ENCODE data around the gene SPEM2. TPM values are rescaled to one million over a fixed set of nuclear protein-coding genes. Genes with fewer than 3 reads are reported as not detected.
A peak's percentile ranks its signal among the peaks of the same experiment; 100 is the strongest.

The SPEM2 gene
- total RNA-seq, 1 experiment from 2014 or later = not detected

DNA sequence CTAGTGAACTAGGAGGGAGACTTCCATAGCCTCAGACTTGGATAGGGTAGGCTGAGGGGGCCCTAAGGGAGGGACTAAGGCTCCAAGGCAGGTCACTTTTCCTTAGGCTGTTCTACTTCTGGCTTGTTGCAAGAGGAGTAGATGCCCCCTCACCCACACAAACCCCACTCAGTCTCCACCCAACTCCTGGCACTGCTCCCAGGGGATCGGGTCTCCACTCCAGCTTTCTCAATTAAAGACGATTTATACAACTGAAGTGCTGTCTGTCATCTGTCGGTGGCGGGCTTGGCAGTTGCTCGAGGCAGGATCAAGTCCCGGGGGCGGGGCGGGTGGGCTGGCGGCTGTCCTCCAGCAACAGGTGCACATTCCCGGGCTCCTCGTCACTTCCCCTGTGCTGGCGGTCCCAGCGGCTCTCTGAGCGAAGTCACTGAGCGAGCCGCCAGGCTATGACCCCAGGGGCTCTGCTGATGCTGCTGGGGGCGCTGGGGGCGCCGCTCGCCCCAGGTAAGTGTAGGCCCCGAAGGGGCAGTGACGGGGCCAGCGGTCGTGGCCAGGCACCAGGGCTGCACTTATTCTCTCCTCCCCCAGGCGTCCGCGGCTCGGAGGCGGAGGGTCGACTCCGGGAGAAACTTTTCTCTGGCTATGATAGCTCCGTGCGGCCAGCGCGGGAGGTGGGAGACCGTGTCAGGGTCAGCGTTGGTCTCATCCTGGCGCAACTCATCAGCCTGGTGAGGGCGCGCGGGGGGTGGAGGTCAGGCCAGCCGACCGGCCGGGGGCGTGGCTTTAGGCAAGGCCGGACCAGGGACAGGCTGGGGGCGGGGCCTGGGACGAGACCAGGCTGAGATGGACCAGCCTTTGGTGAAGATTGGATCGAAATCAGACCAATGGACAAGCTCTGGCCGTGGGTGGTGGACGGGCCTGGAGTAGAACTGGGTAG, 19.5 kb downstream of the SPEM2 start, which contains the start of gene CHRNB1:
CHRNB1 (plus strand) TSS at position 380 of the 937 bp plus-strand sequence; CDS start at position 447, 67 bp downstream.
- peak within 1 kb of the TSS; percentile 54 to 64 for H3K4me3 ChIP-seq (replicated peaks in 1 of 2; ENCODE audit: low read depth in 1 of 2, low read length in 2 of 2)
- H3K4me2 ChIP-seq (ENCODE audit: low read length) = peak within 1 kb of the TSS; percentile 98
- no peaks in the 10 kb centered on the region for H3K79me2 ChIP-seq (ENCODE audit: insufficient read depth, low read length)
- DNase-seq (ENCODE audit: low read depth, low spot score) = peak; percentile 52
- CTCF ChIA-PET = interaction anchor here (0.7 to 3.0 kb wide), 2 partner anchors 9 to 107 kb away, joined by 3 to 28 read pairs; partner anchors contain the start of gene TMEM102
- intact Hi-C loops (cut with micrococcal nuclease) = loop anchor here (2.0 kb wide), 2 partner anchors 40 to 116 kb away; partner anchors contain the start of genes POLR2A and SENP3
- TF ChIP-seq POLR2A (IDR thresholded peaks at IDR 0.05; ENCODE audit: borderline replicate concordance, extremely low read depth, insufficient read depth, insufficient read length) (no peak), POLR2AphosphoS5 (IDR thresholded peaks at IDR 0.05; ENCODE audit: low read depth, low read length) (peak; percentile 28), SP1 (IDR thresholded peaks at IDR 0.05; ENCODE audit: low read depth) (no peak)
- TSS peak; percentile 26 for BruUV-seq (replicated peaks)
- peak within 1 kb of the TSS; percentile 70 for H3K27ac ChIP-seq (ENCODE audit: low read depth, low read length)
- H3K27me3 ChIP-seq (ENCODE audit: insufficient read depth, low read length) = no peaks in the 10 kb centered on the region
- no peaks in the 10 kb centered on the region for H3K36me3 ChIP-seq (ENCODE audit: control insufficient read depth in 1 of 2, insufficient read depth in 2 of 2, low read length in 2 of 2)
- peak within 1 kb of the TSS; percentile 68 for H2AFZ ChIP-seq (ENCODE audit: low read depth, low read length, poor library complexity, severe bottlenecking)
- no peaks in the 10 kb centered on the region for H3K9me2 ChIP-seq (ENCODE audit: insufficient read depth)
- ATAC-seq = peak; percentile 91
- RAD21 ChIA-PET (ENCODE audit: low non-redundant PET in 1 of 2, low total read pairs in 2 of 2, uncharacterized antibody in 2 of 2, unreplicated experiment in 2 of 2) = interaction anchor here in 1 of 2 experiments (0.7 kb wide), 1 partner anchor 68 kb away, joined by 3 read pairs; no protein-coding TSS in a partner anchor
- peaks cover 17 to 26% of the 10 kb centered on the region in 2 experiments for H3K4me1 ChIP-seq (ENCODE audit: control insufficient read depth in 1 of 2, insufficient read depth in 2 of 2, low read length in 2 of 2)
- H3K9ac ChIP-seq (ENCODE audit: low read length) = peak within 1 kb of the TSS; percentile 64
- POLR2A ChIA-PET = interaction anchor here (1.0 to 2.6 kb wide), 5 partner anchors 9 to 42 kb away, joined by 3 to 19 read pairs (median 4); partner anchors contain the start of genes SLC35G6, TMEM102 and TMEM256
- H4K20me1 ChIP-seq (ENCODE audit: insufficient read depth) = no peaks in the 10 kb centered on the region
- no peaks in the 10 kb centered on the region for H3K9me3 ChIP-seq (ENCODE audit: control insufficient read depth in 1 of 2, insufficient read depth in 1 of 2, low read depth in 1 of 2, low read length in 2 of 2)

- Histone ChIP-seq H3K4me1 (ENCODE audit: control insufficient read depth in 1 of 2, insufficient read depth in 2 of 2, low read length in 2 of 2) (peaks cover 21 to 32% of the 10 kb centered on the region in 2 experiments), H4K20me1 (ENCODE audit: insufficient read depth) (no peaks in the 10 kb centered on the region), H3K27ac (ENCODE audit: low read depth, low read length) (peak overlapping the region; percentile 70), H3K9me2 (ENCODE audit: insufficient read depth) (no peaks in the 10 kb centered on the region), H3K4me3 (replicated peaks in 1 of 2; ENCODE audit: low read depth in 1 of 2, low read length in 2 of 2) (peak overlapping the region; percentile 54 to 64), H2AFZ (ENCODE audit: low read depth, low read length, poor library complexity, severe bottlenecking) (peak overlapping the region; percentile 68), H3K9me3 (ENCODE audit: control insufficient read depth in 1 of 2, insufficient read depth in 1 of 2, low read depth in 1 of 2, low read length in 2 of 2) (no peaks in the 10 kb centered on the region), H3K27me3 (ENCODE audit: insufficient read depth, low read length) (no peaks in the 10 kb centered on the region), H3K9ac (ENCODE audit: low read length) (peak overlapping the region; percentile 64), H3K79me2 (ENCODE audit: insufficient read depth, low read length) (no peaks in the 10 kb centered on the region), H3K36me3 (ENCODE audit: control insufficient read depth in 1 of 2, insufficient read depth in 2 of 2, low read length in 2 of 2) (no peaks in the 10 kb centered on the region), H3K4me2 (ENCODE audit: low read length) (peak overlapping the region; percentile 98)
- BruUV-seq (replicated peaks) = no TSS peak
- peak; percentile 38 for DNase-seq (ENCODE audit: low read depth, low spot score)
- CTCF ChIA-PET = interaction anchor here (0.7 to 3.0 kb wide), 2 partner anchors 10 to 106 kb away, joined by 3 to 28 read pairs; partner anchors contain the start of gene TMEM102
- ATAC-seq = peak; percentile 84
- POLR2A ChIA-PET = interaction anchor here (0.6 to 2.6 kb wide), 6 partner anchors 9 to 43 kb away, joined by 3 to 19 read pairs (median 3); partner anchors contain the start of genes SLC35G6, TMEM102 and TMEM256
- intact Hi-C loops (cut with micrococcal nuclease) = loop anchor here (2.0 kb wide), 2 partner anchors 39 to 115 kb away; partner anchors contain the start of genes POLR2A and SENP3
- RAD21 ChIA-PET (ENCODE audit: low non-redundant PET in 1 of 2, low total read pairs in 2 of 2, uncharacterized antibody in 2 of 2, unreplicated experiment in 2 of 2) = interaction anchor here in 1 of 2 experiments (0.7 kb wide), 2 partner anchors 40 to 67 kb away, joined by 3 read pairs; no protein-coding TSS in a partner anchor
- no peak for TF ChIP-seq YY1 (IDR thresholded peaks at IDR 0.05; ENCODE audit: extremely low read depth, insufficient replicate concordance, low read depth, low read length)
- TF ChIP-seq ZNF274 (IDR thresholded peaks at IDR 0.05; ENCODE audit: low read depth, low read length) = no peak
- TF ChIP-seq ELF1 (IDR thresholded peaks at IDR 0.05; ENCODE audit: borderline replicate concordance, low read depth) = no peak
- TF ChIP-seq CTCF (IDR thresholded peaks at IDR 0.05 in 2 of 3, conservative IDR thresholded peaks at IDR 0.05 in 1 of 3; ENCODE audit: borderline replicate concordance in 1 of 3, insufficient read depth in 1 of 3, low read depth in 2 of 3, low read length in 2 of 3) = no peak
- TF ChIP-seq ZFX (IDR thresholded peaks at IDR 0.05) = no peak
- no peak for TF ChIP-seq SIN3A (IDR thresholded peaks at IDR 0.05; ENCODE audit: low read depth)
- TF ChIP-seq, protein P1, sequence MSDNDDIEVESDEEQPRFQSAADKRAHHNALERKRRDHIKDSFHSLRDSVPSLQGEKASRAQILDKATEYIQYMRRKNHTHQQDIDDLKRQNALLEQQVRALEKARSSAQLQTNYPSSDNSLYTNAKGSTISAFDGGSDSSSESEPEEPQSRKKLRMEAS (IDR thresholded peaks at IDR 0.05) = no peak; the same call in 1 of the 2 replicates
- no peak for TF ChIP-seq FOSL1 (IDR thresholded peaks at IDR 0.05; ENCODE audit: low read depth)
- TF ChIP-seq EZH2 (IDR thresholded peaks at IDR 0.05) = no peak
- TF ChIP-seq POLR2A (IDR thresholded peaks at IDR 0.05; ENCODE audit: borderline replicate concordance, extremely low read depth, insufficient read depth, insufficient read length) = no peak
Measured at GRCh38 chr17:7445619-7445968, 20.2 kb downstream of the SPEM2 start.

Measured in HCT116 (cell line).